Skin epidermis (tissue), 12 donors: Measurements from ENCODE around the gene TPM4.
A peak's percentile ranks its signal among the peaks of the same experiment; 100 is the strongest.
"Not testable (repeated sequence)": the region's sequence is repeated elsewhere in the genome, so short reads cannot be mapped to it uniquely, and the experiment has no call there.

ENCODE experiments used
- H3K27ac ChIP-seq, 21 experiments: fragments of 200-600 bp; sonication (generic) in 11 of 21; one replicate each; pipeline ENCODE4 v1.5.0; 2020; ENCODE audit warnings: mild to moderate bottlenecking in 3 of 21, inconsistent platforms in 2 of 21, moderate library complexity in 2 of 21
- H3K4me3 ChIP-seq, 7 experiments: fragments of 200-600 bp; sonication (generic) in 2 of 7; one replicate each; pipeline ENCODE4 v1.5.0; 2020; ENCODE audit warnings: inconsistent platforms in 2 of 7, mild to moderate bottlenecking in 2 of 7, moderate library complexity in 1 of 7

TPM4 gene

DNA sequence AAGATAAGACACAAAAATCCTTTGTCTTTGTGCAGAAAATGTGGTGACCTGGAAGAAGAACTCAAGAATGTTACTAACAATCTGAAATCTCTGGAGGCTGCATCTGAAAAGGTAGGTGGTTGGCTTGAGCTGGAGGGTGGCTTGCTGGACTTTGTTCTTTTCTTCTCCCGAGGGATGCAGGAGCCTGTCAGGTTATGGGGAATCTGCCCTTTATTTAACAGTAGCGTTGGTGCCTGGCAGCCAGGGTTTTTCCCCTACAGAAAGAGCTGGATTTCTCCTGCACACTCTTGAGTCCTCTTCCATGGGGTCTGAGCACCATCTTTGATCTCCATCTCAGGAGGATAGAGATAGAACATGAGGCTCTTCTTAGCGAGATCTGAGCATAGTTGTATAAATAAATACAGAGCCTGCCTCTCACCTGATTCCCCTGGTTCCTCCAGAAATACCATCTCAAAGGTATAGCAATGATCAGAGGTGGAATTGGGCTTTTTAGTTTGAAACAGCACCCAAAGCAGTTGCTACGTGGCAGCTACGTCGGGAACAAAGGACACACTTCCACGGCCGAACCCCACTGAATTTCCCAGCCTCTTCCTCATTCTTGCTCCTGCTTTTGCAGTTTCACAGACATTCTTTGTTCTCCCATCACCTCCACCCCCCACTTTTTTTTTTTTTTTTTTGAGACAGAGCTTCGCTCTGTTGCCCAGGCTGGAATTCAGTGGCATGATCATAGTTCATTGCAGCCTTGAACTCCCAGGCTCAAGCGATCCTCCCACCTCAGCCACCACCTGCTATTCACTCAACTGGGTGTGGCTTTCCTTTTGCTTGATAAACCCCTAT, 12.9 kb downstream of the TPM4 start:
- H3K4me3 ChIP-seq = no peak overlapping the region
- no peak overlapping the region for H3K27ac ChIP-seq

GRCh38 chr19:16091546-16092475, 15.5 kb downstream of the TPM4 start:
- no peak overlapping the region for H3K27ac ChIP-seq
- no peak overlapping the region for H3K4me3 ChIP-seq

GRCh38 chr19:16094360-16095070, 18.2 kb downstream of the TPM4 start:
- Histone ChIP-seq H3K4me3 (no peak overlapping the region), H3K27ac (peak overlapping the region in 1 of 21 experiments; percentile 9)

- Histone ChIP-seq H3K27ac (peak overlapping the region in 2 of 21 experiments; percentile 9 to 65), H3K4me3 (no peak overlapping the region)
Measured at GRCh38 chr19:16095071-16095571, 18.8 kb downstream of the TPM4 start.

DNA sequence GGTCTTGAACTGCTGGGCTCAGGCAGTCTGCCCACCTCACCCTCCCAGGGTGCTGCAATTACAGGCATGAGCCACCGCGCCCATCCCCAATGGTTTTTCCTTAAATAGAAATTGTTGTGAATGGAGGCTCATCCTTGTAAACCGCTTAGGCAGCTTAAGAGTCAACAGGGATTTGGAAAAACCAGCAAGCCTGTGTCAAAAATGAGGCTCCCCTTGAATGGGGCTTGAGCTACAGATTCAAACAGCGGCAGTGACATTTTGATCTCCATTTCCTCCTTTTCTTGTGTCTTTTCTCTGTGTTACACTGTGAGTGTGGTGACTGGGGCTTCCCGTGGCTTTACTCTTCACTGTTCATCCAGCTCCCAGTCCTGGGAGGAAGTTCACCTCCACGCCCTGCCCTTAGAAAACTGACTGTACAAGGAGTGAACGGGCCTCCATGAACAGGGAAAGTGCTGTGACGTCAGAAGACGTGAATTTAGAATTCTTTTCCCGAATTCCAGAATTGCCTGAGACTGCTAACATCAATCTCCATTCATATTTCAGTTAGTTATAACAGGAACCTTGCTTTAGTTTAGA, 20.1 kb downstream of the TPM4 start:
- peak overlapping the region in 5 of 21 experiments; percentile 2 to 31 (median 23) for H3K27ac ChIP-seq
- H3K4me3 ChIP-seq = no peak overlapping the region

DNA sequence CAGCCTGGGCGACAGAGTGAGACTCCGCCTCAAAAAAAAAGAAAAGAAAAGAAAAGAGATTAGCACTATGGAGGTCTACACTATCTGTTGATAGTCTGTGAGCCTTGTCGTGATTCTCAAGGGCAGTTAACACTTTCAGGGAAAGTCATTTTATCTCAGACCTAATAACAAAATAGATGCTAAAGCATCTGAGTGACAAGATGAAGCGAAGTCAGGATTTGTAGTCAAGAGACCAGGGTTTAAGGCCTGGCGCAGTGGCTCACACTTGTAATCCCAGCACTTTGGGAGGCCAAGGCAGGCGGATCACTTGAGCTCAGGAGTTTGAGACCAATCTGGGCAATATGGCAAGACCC, 22.1 kb downstream of the TPM4 start:
- Histone ChIP-seq H3K27ac (peak overlapping the region in 6 of 21 experiments; percentile 7 to 62 (median 48)), H3K4me3 (no peak overlapping the region)

DNA sequence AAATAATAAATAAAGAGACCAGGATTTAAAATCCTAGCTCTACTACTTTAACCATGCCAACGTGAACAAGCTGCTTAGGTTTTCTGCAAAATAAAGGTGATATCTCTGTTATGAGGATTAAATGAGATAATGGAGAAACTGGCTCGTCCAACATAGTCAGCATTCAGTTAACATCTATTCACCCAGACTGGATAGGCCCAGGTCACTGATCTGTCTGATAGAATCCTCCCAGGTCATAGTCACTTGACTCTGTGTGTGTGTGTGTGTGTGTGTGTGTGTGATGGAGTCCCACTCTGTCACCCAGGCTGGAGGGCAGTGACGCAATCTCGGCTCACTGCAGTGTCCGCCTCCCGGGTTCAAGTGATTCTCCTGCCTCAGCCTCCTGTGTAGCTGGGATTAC, 22.5 kb downstream of the TPM4 start:
- Histone ChIP-seq H3K27ac (peak overlapping the region in 1 of 21 experiments; percentile 49), H3K4me3 (no peak overlapping the region)

DNA sequence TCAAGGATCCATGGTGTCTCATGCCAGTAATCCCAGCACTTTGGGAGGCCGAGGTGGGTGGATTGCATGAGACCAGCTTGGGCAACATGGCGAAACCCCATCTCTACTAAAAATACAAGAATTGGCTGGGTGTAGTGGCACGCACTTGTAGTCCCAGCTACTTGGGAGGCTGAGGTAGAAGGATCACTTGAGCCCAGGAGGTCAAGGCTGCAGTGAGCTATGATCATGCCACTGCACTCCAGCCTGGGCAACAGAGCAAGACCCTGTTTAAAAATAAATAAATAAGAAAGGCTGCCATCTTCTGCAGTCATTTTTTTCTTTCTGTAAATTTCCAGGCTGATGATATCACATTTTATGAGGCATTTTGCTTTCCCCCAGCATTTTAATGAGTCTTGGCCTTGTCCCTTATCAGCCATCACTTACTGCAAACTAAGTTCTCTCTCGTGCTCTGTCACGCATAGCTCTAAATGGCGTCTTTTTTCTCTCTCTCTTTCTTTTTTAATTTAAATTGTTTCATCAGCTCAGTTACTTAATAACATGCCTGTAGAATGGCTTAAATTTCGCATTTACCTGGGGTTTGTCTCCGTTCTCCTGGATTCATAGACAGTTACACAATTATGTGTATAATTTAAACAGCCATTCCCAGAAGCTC, 23.1 kb downstream of the TPM4 start:
- not testable (repeated sequence) for H3K4me3 ChIP-seq, H3K27ac ChIP-seq

- Histone ChIP-seq H3K4me3 (no peak overlapping the region), H3K27ac (no peak overlapping the region)
Measured at GRCh38 chr19:16100524-16100923, 24.2 kb downstream of the TPM4 start.

- H3K4me3 ChIP-seq = no peak overlapping the region
- peak overlapping the region in 3 of 21 experiments; percentile 1 to 69 (median 37) for H3K27ac ChIP-seq
Measured at GRCh38 chr19:16104722-16105121, 28.4 kb downstream of the TPM4 start.

DNA sequence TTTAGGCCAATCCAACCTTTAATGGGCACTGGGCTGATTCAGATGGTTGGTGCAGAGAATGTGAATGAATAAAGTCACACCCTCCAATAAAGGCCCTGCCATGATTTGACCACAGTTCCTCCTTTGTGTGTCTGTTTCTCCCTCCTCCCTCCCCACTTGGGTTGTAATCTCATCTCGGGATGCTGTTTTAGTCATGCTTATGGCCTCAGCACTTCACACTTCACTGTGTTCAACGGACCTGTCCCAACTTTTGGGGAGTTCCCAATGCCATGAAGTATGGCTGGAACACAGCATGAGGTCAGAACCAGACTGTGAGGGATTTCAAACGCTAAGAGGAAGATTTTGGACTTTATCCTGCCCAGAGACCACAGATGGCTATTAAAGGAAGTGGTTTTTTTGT, 29.8 kb downstream of the TPM4 start:
- Histone ChIP-seq H3K4me3 (no peak overlapping the region), H3K27ac (peak overlapping the region in 6 of 21 experiments; percentile 6 to 49 (median 22))

- H3K4me3 ChIP-seq = peak within 1 kb of the TSS; percentile 63 to 96 (median 76)
Measured at GRCh38 chr19:16111160-16111908, 35.0 kb downstream of the TPM4 start, which contains the start of gene RAB8A. TSS of gene RAB8A (plus strand) at chr19:16111889. CDS start at chr19:16111902, 13 bp downstream.

DNA sequence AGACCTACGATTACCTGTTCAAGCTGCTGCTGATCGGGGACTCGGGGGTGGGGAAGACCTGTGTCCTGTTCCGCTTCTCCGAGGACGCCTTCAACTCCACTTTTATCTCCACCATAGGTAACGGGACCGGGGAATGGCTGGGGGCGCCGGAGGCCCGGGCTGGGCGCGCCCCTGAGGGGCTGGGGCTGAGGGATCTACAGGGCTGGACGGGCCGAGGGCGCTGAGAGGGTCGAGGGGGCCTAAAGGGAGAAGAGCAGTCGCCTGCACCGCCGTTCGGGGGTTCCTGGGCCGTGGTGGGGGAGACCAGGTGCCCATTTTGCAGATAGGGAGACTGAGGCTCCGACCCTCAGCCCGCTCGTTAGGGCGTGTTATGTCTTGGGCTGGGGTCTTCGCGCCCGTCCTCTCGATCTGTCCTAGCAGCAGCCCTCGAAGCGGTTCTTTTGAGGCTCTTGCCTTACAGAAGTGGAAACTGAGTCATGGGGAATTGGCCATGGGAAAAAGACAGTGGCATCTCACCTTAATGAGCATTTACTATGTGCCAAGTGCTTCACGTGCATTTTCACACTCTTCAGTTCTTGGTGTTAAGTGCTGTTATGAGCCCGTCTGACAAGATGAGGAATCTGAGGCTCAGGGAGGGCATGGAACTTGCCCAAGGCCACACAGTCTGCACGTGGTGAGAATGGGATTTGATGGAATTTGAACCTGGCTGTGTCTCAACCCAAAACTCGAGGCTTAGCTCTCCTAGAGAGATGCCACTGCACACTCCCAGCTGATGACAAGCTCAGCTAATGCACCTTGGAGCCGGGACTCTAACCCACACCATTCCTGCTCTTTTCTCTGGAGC, 35.8 kb downstream of the TPM4 start:
- Histone ChIP-seq H3K27ac (peak overlapping the region; percentile 82 to 98 (median 95)), H3K4me3 (peak overlapping the region; percentile 63 to 96 (median 76))

More at GRCh38 chr19:16111160-16111908, 35.0 kb downstream of the TPM4 start, which contains the start of gene RAB8A:
- peak within 1 kb of the TSS; percentile 82 to 98 (median 95) for H3K27ac ChIP-seq

DNA sequence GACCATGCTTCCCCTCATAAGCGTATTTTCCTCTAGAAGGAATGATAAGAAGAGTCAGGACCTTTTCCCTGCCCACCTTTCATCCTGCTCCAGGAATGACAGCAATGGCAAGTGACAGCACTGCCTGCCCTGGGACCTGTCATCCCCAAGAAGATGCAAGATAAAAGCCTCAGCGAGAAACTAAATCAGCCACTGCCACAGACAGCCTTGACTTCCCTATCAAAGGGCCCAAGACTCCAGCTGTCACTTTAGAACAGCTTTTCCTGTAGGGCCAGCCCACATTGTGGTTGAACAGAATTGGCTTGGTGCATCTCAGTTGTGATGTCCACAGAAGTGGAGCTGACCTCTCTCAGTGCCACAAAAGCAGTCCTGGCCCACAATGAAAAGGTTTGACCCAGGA, 36.5 kb downstream of the TPM4 start:
- Histone ChIP-seq H3K27ac (peak overlapping the region in 12 of 21 experiments; percentile 89 to 98 (median 96)), H3K4me3 (peak overlapping the region in 6 of 7 experiments; percentile 63 to 96 (median 81))

- H3K4me3 ChIP-seq = no peak overlapping the region
Measured at GRCh38 chr19:16113727-16114126, 37.4 kb downstream of the TPM4 start.

DNA sequence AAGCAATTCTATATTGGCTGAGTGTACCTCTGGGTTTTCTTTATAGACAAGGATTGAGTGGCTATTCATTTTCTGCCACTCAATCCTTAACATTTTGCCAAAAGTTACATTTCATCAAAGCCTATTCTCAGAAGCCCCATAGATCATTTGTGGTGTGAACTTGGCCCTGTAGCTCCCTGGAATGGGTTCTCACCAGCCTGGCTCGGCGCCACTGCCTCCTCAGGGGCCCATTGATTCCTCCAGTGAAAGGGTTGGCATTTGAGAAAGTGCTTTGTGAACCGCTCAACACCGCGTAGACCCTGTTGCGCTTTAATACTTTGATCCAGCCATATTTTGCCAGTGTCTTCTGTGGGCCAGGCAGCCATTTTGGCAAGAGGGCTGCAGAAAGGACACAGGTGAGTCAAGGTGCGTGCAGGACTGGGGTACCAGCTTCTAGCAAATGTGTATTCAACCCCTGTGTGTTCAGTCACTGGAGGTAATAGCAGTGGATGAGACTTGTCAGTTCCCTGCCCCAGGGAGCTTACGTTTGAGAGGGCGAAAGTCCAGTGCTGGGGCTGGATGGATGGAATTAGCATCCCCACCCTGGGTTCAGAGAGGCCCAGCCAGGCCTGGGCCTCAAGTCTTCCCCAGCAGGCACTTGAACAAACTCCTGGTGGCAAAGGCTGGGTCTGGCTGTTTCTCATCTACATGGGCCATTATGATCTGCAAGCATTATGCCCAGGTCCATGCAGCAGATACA, 39.2 kb downstream of the TPM4 start:
- Histone ChIP-seq H3K4me3 (no peak overlapping the region), H3K27ac (peak overlapping the region in 3 of 21 experiments; percentile 41 to 61 (median 48))

More at GRCh38 chr19:16113727-16114126, 37.4 kb downstream of the TPM4 start:
- peak overlapping the region in 1 of 21 experiments; percentile 32 for H3K27ac ChIP-seq
